T-helper 2 cell treated with Interferon-gamma antibody and Interleukin-4, amounts not matched to agents 5 μg/mL and 100 μg/mL, for 36 hours (primary cell): Measurements from ENCODE around the gene WNT3.
A peak's percentile ranks its signal among the peaks of the same experiment; 100 is the strongest.

Source experiments
- DNase-seq: peaks from one replicate; pipeline ENCODE4 v3.0.0; 2021; ENCODE audit warnings: low spot score
- H3K27ac Mint-ChIP-seq: one replicate; pipeline ENCODE4 v1.8.0; 2021; ENCODE audit warnings: mild to moderate bottlenecking, mixed read lengths
- H3K27me3 Mint-ChIP-seq: one replicate; pipeline ENCODE4 v1.8.0; 2021; ENCODE audit warnings: low read depth, mixed read lengths
- H3K36me3 Mint-ChIP-seq: one replicate; pipeline ENCODE4 v1.8.0; 2021; ENCODE audit warnings: low read depth, mixed read lengths
- H3K4me1 Mint-ChIP-seq: one replicate; pipeline ENCODE4 v1.8.0; 2021; ENCODE audit warnings: low read depth, mixed read lengths
- H3K4me3 Mint-ChIP-seq: one replicate; pipeline ENCODE4 v1.8.0; 2022; ENCODE audit warnings: mild to moderate bottlenecking, moderate library complexity, mixed read lengths
- H3K9me3 Mint-ChIP-seq: one replicate; pipeline ENCODE4 v1.8.0; 2021; ENCODE audit warnings: mixed read lengths

The WNT3 gene

GRCh38 chr17:46826116-46826515, 7.6 kb upstream of the WNT3 start:
- Mint-ChIP-seq H3K4me3 (no peak overlapping the region), H3K36me3 (no peaks in the 10 kb centered on the region), H3K27me3 (peaks cover 31% of the 10 kb centered on the region), H3K4me1 (no peaks in the 10 kb centered on the region), H3K27ac (no peak overlapping the region), H3K9me3 (no peaks in the 10 kb centered on the region)
- no peak for DNase-seq

GRCh38 chr17:46823657-46824056, 5.2 kb upstream of the WNT3 start:
- no peak overlapping the region for H3K4me3 Mint-ChIP-seq
- H3K36me3 Mint-ChIP-seq, result no peaks in the 10 kb centered on the region
- H3K4me1 Mint-ChIP-seq, result no peaks in the 10 kb centered on the region
- no peak for DNase-seq
- H3K9me3 Mint-ChIP-seq, result no peaks in the 10 kb centered on the region
- peaks cover 48% of the 10 kb centered on the region for H3K27me3 Mint-ChIP-seq
- no peak overlapping the region for H3K27ac Mint-ChIP-seq

GRCh38 chr17:46822388-46822921, 4.0 kb upstream of the WNT3 start:
- H3K27me3 Mint-ChIP-seq, result peaks cover 54% of the 10 kb centered on the region
- H3K4me3 Mint-ChIP-seq, result no peak overlapping the region
- H3K4me1 Mint-ChIP-seq, result peaks cover 6% of the 10 kb centered on the region
- no peaks in the 10 kb centered on the region for H3K36me3 Mint-ChIP-seq
- no peaks in the 10 kb centered on the region for H3K9me3 Mint-ChIP-seq
- H3K27ac Mint-ChIP-seq, result no peak overlapping the region
- peak; percentile 34 for DNase-seq

GRCh38 chr17:46821482-46822387, 3.2 kb upstream of the WNT3 start:
- Mint-ChIP-seq H3K9me3 (no peaks in the 10 kb centered on the region), H3K27me3 (peaks cover 62% of the 10 kb centered on the region), H3K27ac (no peak overlapping the region), H3K4me3 (no peak overlapping the region), H3K36me3 (no peaks in the 10 kb centered on the region), H3K4me1 (peaks cover 6% of the 10 kb centered on the region)
- no peak for DNase-seq

GRCh38 chr17:46820592-46821450, 2.3 kb upstream of the WNT3 start:
- DNase-seq, result no peak
- Mint-ChIP-seq H3K4me3 (no peak overlapping the region), H3K9me3 (no peaks in the 10 kb centered on the region), H3K36me3 (no peaks in the 10 kb centered on the region), H3K27me3 (peaks cover 71% of the 10 kb centered on the region), H3K27ac (no peak overlapping the region), H3K4me1 (peaks cover 6% of the 10 kb centered on the region)

GRCh38 chr17:46819906-46820351, 1.4 kb upstream of the WNT3 start:
- Mint-ChIP-seq H3K4me3 (no peak overlapping the region), H3K9me3 (no peaks in the 10 kb centered on the region), H3K4me1 (peaks cover 6% of the 10 kb centered on the region), H3K36me3 (no peaks in the 10 kb centered on the region), H3K27ac (no peak overlapping the region), H3K27me3 (peaks cover 71% of the 10 kb centered on the region)
- DNase-seq, result no peak

- Mint-ChIP-seq H3K36me3 (no peaks in the 10 kb centered on the region), H3K9me3 (no peaks in the 10 kb centered on the region), H3K27me3 (peaks cover 73% of the 10 kb centered on the region), H3K27ac (no peak overlapping the region), H3K4me1 (peaks cover 6% of the 10 kb centered on the region), H3K4me3 (peak overlapping the region; percentile 61)
- peak; percentile 22 for DNase-seq
Observed at GRCh38 chr17:46818929-46819859, 702 bp upstream of the WNT3 start.

- Mint-ChIP-seq H3K4me1 (peaks cover 6% of the 10 kb centered on the region), H3K4me3 (peak overlapping the region; percentile 49), H3K9me3 (no peaks in the 10 kb centered on the region), H3K27me3 (peaks cover 74% of the 10 kb centered on the region), H3K36me3 (no peaks in the 10 kb centered on the region), H3K27ac (no peak overlapping the region)
- DNase-seq, result no peak
Observed at GRCh38 chr17:46817901-46818209, 637 bp downstream of the WNT3 start.

- no peaks in the 10 kb centered on the region for H3K36me3 Mint-ChIP-seq
- H3K27ac Mint-ChIP-seq, result no peak overlapping the region
- H3K9me3 Mint-ChIP-seq, result no peaks in the 10 kb centered on the region
- H3K4me1 Mint-ChIP-seq, result peaks cover 6% of the 10 kb centered on the region
- DNase-seq, result no peak
- peak overlapping the region; percentile 49 for H3K4me3 Mint-ChIP-seq
- peaks cover 78% of the 10 kb centered on the region for H3K27me3 Mint-ChIP-seq
Observed at GRCh38 chr17:46817151-46817900, 1.2 kb downstream of the WNT3 start.

- no peaks in the 10 kb centered on the region for H3K36me3 Mint-ChIP-seq
- no peak overlapping the region for H3K4me3 Mint-ChIP-seq
- DNase-seq, result no peak
- H3K9me3 Mint-ChIP-seq, result no peaks in the 10 kb centered on the region
- H3K4me1 Mint-ChIP-seq, result peaks cover 6% of the 10 kb centered on the region
- no peak overlapping the region for H3K27ac Mint-ChIP-seq
- peaks cover 67% of the 10 kb centered on the region for H3K27me3 Mint-ChIP-seq
Observed at GRCh38 chr17:46815474-46816353, 2.8 kb downstream of the WNT3 start.

GRCh38 chr17:46814446-46814845, 4.0 kb downstream of the WNT3 start:
- H3K36me3 Mint-ChIP-seq, result no peaks in the 10 kb centered on the region
- peaks cover 6% of the 10 kb centered on the region for H3K4me1 Mint-ChIP-seq
- DNase-seq, result no peak
- H3K27me3 Mint-ChIP-seq, result peaks cover 55% of the 10 kb centered on the region
- H3K9me3 Mint-ChIP-seq, result no peaks in the 10 kb centered on the region
- H3K27ac Mint-ChIP-seq, result no peak overlapping the region
- no peak overlapping the region for H3K4me3 Mint-ChIP-seq

- Mint-ChIP-seq H3K27ac (no peak overlapping the region), H3K4me3 (no peak overlapping the region), H3K27me3 (peaks cover 51% of the 10 kb centered on the region), H3K4me1 (peaks cover 6% of the 10 kb centered on the region), H3K36me3 (no peaks in the 10 kb centered on the region), H3K9me3 (no peaks in the 10 kb centered on the region)
- DNase-seq, result no peak
Observed at GRCh38 chr17:46813920-46814319, 4.6 kb downstream of the WNT3 start.
